ENCODE data around the gene LRRC9. TPM values are rescaled to one million over a fixed set of nuclear protein-coding genes. Genes with fewer than 3 reads are reported as not detected.

LRRC9 gene
- total and polyA plus RNA-seq, 4 experiments from 2014 or later, result 0.47 TPM; not detected in 3

DNA sequence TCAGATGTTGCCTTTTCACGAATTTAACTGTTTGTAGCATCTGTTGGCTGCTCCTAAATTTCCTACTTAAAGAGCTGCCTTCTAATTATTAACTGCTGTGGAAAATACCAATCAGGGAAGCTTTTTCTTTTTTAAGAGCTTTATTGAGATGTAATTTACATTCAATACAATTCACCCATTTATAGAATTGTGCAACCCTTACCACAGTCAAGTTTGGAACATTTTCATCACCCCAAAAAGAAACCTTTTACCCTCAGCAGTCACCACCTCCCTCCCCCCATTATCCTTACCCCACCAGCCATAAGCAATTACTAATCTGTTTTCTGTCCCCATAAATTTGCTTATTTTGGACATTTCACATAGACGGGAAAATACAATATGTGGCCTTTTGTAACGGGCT, 173.1 kb downstream of the LRRC9 start:
- Histone ChIP-seq H3K36me3 (ENCODE audit: insufficient read depth, low read length) (peaks cover 4% of the 10 kb centered on the region), H3K27me3 (ENCODE audit: insufficient read depth, low read length) (no peaks in the 10 kb centered on the region), H3K4me3 (ENCODE audit: low read length in 2 of 2) (peak overlapping the region; percentile 66 to 71), H3K9me3 (ENCODE audit: control insufficient read depth in 1 of 2, low read length in 2 of 2) (no peaks in the 10 kb centered on the region), H3K4me1 (ENCODE audit: insufficient read depth, low read length) (peaks cover 34% of the 10 kb centered on the region), H3K27ac (ENCODE audit: low read depth, low read length) (peak overlapping the region; percentile 99)
- Mint-ChIP-seq H3K36me3 (peaks cover 11 to 35% of the 10 kb centered on the region in 2 donors), H3K4me1 (peaks cover 32 to 59% (median 40%) of the 10 kb centered on the region in 4 donors), H3K27me3 (no peaks in the 10 kb centered on the region), H3K9me3 (no peaks in the 10 kb centered on the region), H3K4me3 (peak overlapping the region; percentile 90 to 98 (median 92)), H3K27ac (peak overlapping the region; percentile 95 to 100 (median 97))
- CTCF ChIA-PET (ENCODE audit: partially characterized antibody), result interaction anchor here (0.7 to 1.7 kb wide), 3 partner anchors 55 to 72 kb away, joined by 3 to 7 read pairs (median 3); partner anchors contain the start of gene DHRS7
- intact Hi-C loops (cut with micrococcal nuclease), result loop anchor here (2.0 kb wide), 1 partner anchor 60 kb away; no protein-coding TSS in a partner anchor
- POLR2A ChIA-PET (ENCODE audit: partially characterized antibody), result interaction anchor here (0.9 to 6.0 kb wide), 9 partner anchors 54 to 239 kb away, joined by 3 to 78 read pairs (median 4); partner anchors contain the start of genes DHRS7 and PPM1A
- no peak for DNase-seq

DNA sequence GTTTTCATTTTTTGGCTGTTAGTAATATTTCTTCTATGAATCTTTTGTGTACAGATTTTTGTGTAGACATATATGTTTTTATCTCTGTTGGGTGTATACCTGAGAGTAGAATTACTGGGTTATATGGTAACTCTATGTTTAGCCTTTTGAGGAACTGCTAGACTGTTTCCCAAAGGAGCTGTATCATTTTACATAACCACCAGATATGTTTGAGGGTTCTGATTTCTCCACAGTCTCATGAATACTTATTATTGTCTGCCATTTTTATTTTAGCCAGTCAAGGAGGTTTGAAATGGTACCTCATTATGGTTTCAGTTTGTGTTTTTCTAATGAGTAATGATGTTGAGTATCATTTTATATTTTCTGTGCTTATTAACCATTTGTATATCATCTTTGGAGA, 173.7 kb downstream of the LRRC9 start:
- DNase-seq, result no peak
- H3K4me1 Mint-ChIP-seq, result peaks cover 35 to 64% (median 41%) of the 10 kb centered on the region in 4 donors
- Histone ChIP-seq H3K36me3 (ENCODE audit: insufficient read depth, low read length) (peaks cover 4% of the 10 kb centered on the region), H3K9me3 (ENCODE audit: control insufficient read depth in 1 of 2, low read length in 2 of 2) (no peaks in the 10 kb centered on the region), H3K27me3 (ENCODE audit: insufficient read depth, low read length) (no peaks in the 10 kb centered on the region), H3K4me3 (ENCODE audit: low read length in 2 of 2) (peak overlapping the region; percentile 66 to 71), H3K4me1 (ENCODE audit: insufficient read depth, low read length) (peaks cover 34% of the 10 kb centered on the region), H3K27ac (ENCODE audit: low read depth, low read length) (peak overlapping the region; percentile 99)
- peak overlapping the region; percentile 90 to 98 (median 92) for H3K4me3 Mint-ChIP-seq
- peak overlapping the region; percentile 63 to 100 (median 95) for H3K27ac Mint-ChIP-seq
- ChIA-PET POLR2A (ENCODE audit: partially characterized antibody) (interaction anchor here (4.0 to 6.0 kb wide), 3 partner anchors 58 to 155 kb away, joined by 15 to 78 read pairs (median 61); partner anchors contain the start of genes DHRS7 and PPM1A), CTCF (ENCODE audit: partially characterized antibody) (interaction anchor here (0.7 to 1.0 kb wide), 3 partner anchors 58 to 129 kb away, joined by 3 read pairs; no protein-coding TSS in a partner anchor)
- no peaks in the 10 kb centered on the region for H3K27me3 Mint-ChIP-seq
- H3K9me3 Mint-ChIP-seq, result no peaks in the 10 kb centered on the region
- H3K36me3 Mint-ChIP-seq, result peaks cover 15 to 38% of the 10 kb centered on the region in 2 donors
- intact Hi-C loops (cut with micrococcal nuclease), result loop anchor here (2.0 kb wide), 1 partner anchor 59 kb away; no protein-coding TSS in a partner anchor

DNA sequence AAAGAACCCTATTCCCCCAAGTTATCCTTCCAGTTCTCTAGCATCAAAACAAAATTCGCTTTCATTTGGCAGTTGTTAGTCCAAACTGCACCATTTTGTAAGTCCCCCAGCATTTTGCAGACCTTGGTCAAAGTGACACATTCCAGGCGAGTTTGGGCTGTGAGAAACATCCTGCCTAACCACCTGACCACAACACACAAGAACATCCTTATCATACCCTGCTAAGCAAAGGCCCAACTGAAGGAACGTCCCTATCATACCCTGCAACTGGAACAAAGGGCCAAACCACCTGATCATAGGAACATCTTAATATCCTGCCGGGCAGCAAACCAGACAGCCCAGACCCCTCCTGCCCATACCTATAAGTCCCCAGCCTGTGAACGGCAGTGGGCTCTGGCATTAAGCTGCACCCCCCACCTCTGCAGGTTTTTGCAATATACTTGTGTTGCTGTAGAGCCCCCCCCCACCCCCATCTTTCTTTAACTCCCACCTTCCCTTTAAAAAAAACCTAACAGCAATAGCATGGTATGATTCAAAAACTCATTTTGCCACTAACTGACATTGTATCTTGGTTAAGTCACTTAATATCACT, 174.5 kb downstream of the LRRC9 start:
- Mint-ChIP-seq H3K4me1 (peaks cover 35 to 64% (median 41%) of the 10 kb centered on the region in 4 donors), H3K27me3 (no peaks in the 10 kb centered on the region), H3K4me3 (peak overlapping the region; percentile 1 to 98 (median 91)), H3K9me3 (no peaks in the 10 kb centered on the region), H3K27ac (peak overlapping the region in 6 of 7 donors; percentile 63 to 99 (median 68)), H3K36me3 (peaks cover 15 to 38% of the 10 kb centered on the region in 2 donors)
- Histone ChIP-seq H3K27me3 (ENCODE audit: insufficient read depth, low read length) (no peaks in the 10 kb centered on the region), H3K4me3 (ENCODE audit: low read length in 2 of 2) (peak overlapping the region in 1 of 2 donors; percentile 1), H3K9me3 (ENCODE audit: control insufficient read depth in 1 of 2, low read length in 2 of 2) (no peaks in the 10 kb centered on the region), H3K27ac (ENCODE audit: low read depth, low read length) (no peak overlapping the region), H3K36me3 (ENCODE audit: insufficient read depth, low read length) (peaks cover 4% of the 10 kb centered on the region), H3K4me1 (ENCODE audit: insufficient read depth, low read length) (peaks cover 34% of the 10 kb centered on the region)
- ChIA-PET POLR2A (ENCODE audit: partially characterized antibody) (interaction anchor here (1.0 to 6.0 kb wide), 3 partner anchors 68 to 154 kb away, joined by 3 to 78 read pairs (median 3); partner anchors contain the start of gene DHRS7), CTCF (ENCODE audit: partially characterized antibody) (interaction anchor here (1.0 kb wide), 1 partner anchor 130 kb away, joined by 3 read pairs; no protein-coding TSS in a partner anchor)
- DNase-seq, result no peak
- intact Hi-C loops (cut with micrococcal nuclease), result no loop called here

DNA sequence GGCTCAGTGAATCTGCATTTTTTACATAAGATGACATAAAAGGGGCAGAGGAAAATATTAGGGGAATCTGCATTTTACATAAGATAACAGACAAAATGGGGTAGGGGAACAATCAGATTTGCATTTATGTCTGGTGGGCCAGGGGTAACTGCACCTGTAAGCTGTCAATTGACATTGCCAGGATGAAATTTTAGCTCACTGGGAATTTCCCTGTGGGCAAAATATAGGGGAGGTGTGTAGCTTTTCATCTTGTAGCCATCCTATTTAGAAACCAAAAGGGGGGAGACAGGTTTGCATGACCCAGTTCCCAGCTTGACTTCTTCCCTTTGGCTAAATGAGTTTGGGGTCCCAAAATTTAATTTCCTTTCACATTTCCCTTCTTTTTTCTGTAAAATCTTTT, 175.3 kb downstream of the LRRC9 start:
- Histone ChIP-seq H3K9me3 (ENCODE audit: control insufficient read depth in 1 of 2, low read length in 2 of 2) (no peaks in the 10 kb centered on the region), H3K27ac (ENCODE audit: low read depth, low read length) (no peak overlapping the region), H3K4me1 (ENCODE audit: insufficient read depth, low read length) (peaks cover 34% of the 10 kb centered on the region), H3K27me3 (ENCODE audit: insufficient read depth, low read length) (no peaks in the 10 kb centered on the region), H3K36me3 (ENCODE audit: insufficient read depth, low read length) (peaks cover 4% of the 10 kb centered on the region), H3K4me3 (ENCODE audit: low read length in 2 of 2) (no peak overlapping the region)
- intact Hi-C loops (cut with micrococcal nuclease), result no loop called here
- no peaks in the 10 kb centered on the region for H3K9me3 Mint-ChIP-seq
- H3K4me1 Mint-ChIP-seq, result peaks cover 35 to 64% (median 43%) of the 10 kb centered on the region in 4 donors
- CTCF ChIA-PET (ENCODE audit: partially characterized antibody), result interaction anchor here (0.9 kb wide), 1 partner anchor 88 kb away, joined by 3 read pairs; no protein-coding TSS in a partner anchor
- POLR2A ChIA-PET (ENCODE audit: partially characterized antibody), result interaction anchor here (1.0 to 2.2 kb wide), 3 partner anchors 67 to 153 kb away, joined by 3 to 7 read pairs (median 3); partner anchors contain the start of gene DHRS7
- peak overlapping the region in 2 of 7 donors; percentile 14 to 82 for H3K27ac Mint-ChIP-seq
- DNase-seq, result no peak
- peak overlapping the region in 2 of 8 donors; percentile 11 to 22 for H3K4me3 Mint-ChIP-seq
- H3K27me3 Mint-ChIP-seq, result no peaks in the 10 kb centered on the region
- H3K36me3 Mint-ChIP-seq, result peaks cover 19 to 38% of the 10 kb centered on the region in 2 donors

DNA sequence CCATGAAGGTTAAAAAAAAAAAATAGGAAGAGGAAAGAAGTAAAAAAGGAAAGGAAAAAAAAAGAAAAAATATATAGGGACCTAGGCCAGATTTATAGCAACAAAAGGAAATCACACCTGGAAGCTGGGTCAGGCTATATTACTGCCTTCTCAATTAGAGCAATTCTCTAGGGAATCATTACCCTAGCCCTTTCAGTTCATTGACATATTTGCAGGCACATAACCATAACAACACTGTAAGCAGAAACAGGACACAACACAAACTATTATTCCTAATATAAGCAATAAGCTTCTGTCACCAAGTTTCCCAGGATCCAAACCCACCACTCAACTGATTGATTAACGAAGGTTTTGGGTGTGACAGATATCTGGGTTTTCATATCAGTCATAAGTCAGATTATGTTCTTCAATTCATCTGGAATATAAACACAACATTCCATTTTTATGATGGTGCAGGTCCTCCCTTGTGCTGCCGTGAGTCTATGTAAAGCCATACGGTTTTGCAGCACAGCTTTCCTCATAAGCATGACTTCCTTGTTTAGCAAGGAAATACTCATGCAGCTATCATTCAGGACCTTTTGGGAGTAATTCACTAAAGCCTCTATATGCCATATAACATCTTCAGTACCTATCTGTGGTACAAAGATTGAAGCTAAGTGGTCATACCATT, 176.0 kb downstream of the LRRC9 start:
- intact Hi-C loops (cut with micrococcal nuclease), result no loop called here
- no peak overlapping the region for H3K27ac ChIP-seq (ENCODE audit: low read depth, low read length)
- Mint-ChIP-seq H3K27ac (peak overlapping the region in 1 of 7 donors; percentile 68), H3K9me3 (no peaks in the 10 kb centered on the region), H3K27me3 (no peaks in the 10 kb centered on the region), H3K4me1 (peaks cover 39 to 63% (median 44%) of the 10 kb centered on the region in 4 donors), H3K4me3 (no peak overlapping the region), H3K36me3 (peaks cover 23 to 41% of the 10 kb centered on the region in 2 donors)
- peaks cover 4% of the 10 kb centered on the region for H3K36me3 ChIP-seq (ENCODE audit: insufficient read depth, low read length)
- H3K4me3 ChIP-seq (ENCODE audit: low read length in 2 of 2), result no peak overlapping the region
- peaks cover 30% of the 10 kb centered on the region for H3K4me1 ChIP-seq (ENCODE audit: insufficient read depth, low read length)
- no peaks in the 10 kb centered on the region for H3K9me3 ChIP-seq (ENCODE audit: control insufficient read depth in 1 of 2, low read length in 2 of 2)
- H3K27me3 ChIP-seq (ENCODE audit: insufficient read depth, low read length), result no peaks in the 10 kb centered on the region
- ChIA-PET CTCF (ENCODE audit: partially characterized antibody) (interaction anchor here (0.9 kb wide), 1 partner anchor 87 kb away, joined by 3 read pairs; no protein-coding TSS in a partner anchor), POLR2A (ENCODE audit: partially characterized antibody) (interaction anchor here (0.7 to 2.2 kb wide), 2 partner anchors 56 to 69 kb away, joined by 4 to 7 read pairs; partner anchors contain the start of gene DHRS7)
- no peak for DNase-seq

DNA sequence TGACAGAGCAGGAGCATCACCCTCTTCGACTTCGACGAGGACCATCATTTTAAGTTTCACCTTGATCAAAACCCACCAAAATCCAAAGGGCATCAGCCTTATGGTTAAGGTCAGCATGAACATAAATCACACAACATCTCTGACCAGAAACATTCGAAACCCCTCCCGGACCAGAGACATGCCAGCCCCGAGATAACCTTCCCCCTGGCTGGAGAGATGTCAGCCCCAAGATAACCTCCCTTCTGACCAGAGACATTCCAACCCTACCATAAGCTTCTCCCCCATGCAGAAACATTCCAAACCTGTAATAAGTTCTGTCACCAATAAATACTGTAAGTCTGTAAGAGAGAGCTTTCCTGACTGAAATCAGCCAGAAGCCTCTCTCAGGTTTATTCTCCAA, 178.0 kb downstream of the LRRC9 start:
- DNase-seq, result no peak
- intact Hi-C loops (cut with micrococcal nuclease), result no loop called here
- Histone ChIP-seq H3K27me3 (ENCODE audit: insufficient read depth, low read length) (no peaks in the 10 kb centered on the region), H3K36me3 (ENCODE audit: insufficient read depth, low read length) (peaks cover 4% of the 10 kb centered on the region), H3K27ac (ENCODE audit: low read depth, low read length) (no peak overlapping the region), H3K4me1 (ENCODE audit: insufficient read depth, low read length) (peaks cover 24% of the 10 kb centered on the region), H3K9me3 (ENCODE audit: control insufficient read depth in 1 of 2, low read length in 2 of 2) (no peaks in the 10 kb centered on the region), H3K4me3 (ENCODE audit: low read length in 2 of 2) (no peak overlapping the region)
- peaks cover 26 to 32% of the 10 kb centered on the region in 2 donors for H3K36me3 Mint-ChIP-seq
- H3K4me1 Mint-ChIP-seq, result peaks cover 40 to 53% (median 46%) of the 10 kb centered on the region in 4 donors
- no peaks in the 10 kb centered on the region for H3K27me3 Mint-ChIP-seq
- H3K9me3 Mint-ChIP-seq, result no peaks in the 10 kb centered on the region
- CTCF ChIA-PET (ENCODE audit: partially characterized antibody), result interaction anchor here (1.2 kb wide), 1 partner anchor 133 kb away, joined by 3 read pairs; no protein-coding TSS in a partner anchor
- peak overlapping the region in 1 of 8 donors; percentile 15 for H3K4me3 Mint-ChIP-seq
- POLR2A ChIA-PET (ENCODE audit: partially characterized antibody), result no interaction called here
- peak overlapping the region in 2 of 7 donors; percentile 13 to 29 for H3K27ac Mint-ChIP-seq
